ENCODE data around the gene KRI1.
"Not testable (repeated sequence)": the region's sequence is repeated elsewhere in the genome, so short reads cannot be mapped to it uniquely, and the experiment has no call there.

The KRI1 gene

DNA sequence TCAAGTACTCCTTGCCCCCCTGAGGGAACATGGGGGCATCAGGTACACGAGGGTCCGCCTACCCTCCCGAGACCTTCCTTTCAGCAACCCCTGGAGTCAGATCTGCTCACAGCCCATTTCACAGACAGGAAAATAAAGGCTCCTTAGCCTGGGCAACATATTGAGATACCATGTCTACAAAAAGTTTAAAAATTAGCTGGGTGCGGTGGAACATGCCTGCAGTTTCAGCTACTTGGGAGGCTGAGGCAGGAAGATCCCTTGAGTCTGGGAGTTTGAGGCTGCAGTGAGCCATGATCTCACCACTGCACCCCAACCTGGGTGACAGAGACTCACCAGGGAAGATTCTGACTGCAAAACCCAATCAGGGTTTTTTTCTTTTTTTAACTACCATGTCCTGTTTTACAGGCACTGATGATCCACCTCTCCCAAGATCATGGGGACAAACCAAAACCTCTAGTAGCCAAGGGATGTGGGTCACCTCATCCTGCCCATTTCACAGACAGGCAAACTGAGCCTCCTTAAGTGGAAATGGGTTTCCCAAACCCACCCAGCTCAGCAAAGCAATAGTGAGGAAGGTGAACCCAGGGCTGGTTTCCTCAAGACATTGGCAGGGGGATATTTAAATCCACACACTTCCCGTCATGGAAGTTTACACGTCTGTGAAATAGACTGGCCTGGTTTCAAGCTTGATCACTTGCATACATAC, 9.4 kb upstream of the KRI1 start:
- no peak for DNase-seq (ENCODE audit: low read depth)

DNA sequence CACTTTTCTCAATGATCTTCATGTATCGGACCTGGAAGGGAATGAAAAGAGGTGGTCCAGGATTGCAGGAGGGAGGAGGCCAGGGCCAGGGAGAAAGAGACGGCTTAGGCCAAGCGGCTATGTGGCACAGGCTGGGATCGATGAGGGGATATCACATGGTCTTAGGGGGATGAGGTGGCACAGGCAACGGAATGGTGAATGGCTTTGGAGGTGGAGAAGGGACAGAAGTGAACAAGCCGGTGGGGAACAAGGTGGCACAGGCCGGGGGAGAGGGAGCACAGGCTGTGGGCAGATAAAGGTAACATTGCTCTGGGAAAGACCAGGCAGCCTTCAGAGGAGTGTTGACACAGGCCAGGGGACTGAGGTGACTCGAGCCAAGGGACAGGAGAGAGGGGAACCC, 8.7 kb upstream of the KRI1 start:
- no peak for DNase-seq (ENCODE audit: low read depth)

DNA sequence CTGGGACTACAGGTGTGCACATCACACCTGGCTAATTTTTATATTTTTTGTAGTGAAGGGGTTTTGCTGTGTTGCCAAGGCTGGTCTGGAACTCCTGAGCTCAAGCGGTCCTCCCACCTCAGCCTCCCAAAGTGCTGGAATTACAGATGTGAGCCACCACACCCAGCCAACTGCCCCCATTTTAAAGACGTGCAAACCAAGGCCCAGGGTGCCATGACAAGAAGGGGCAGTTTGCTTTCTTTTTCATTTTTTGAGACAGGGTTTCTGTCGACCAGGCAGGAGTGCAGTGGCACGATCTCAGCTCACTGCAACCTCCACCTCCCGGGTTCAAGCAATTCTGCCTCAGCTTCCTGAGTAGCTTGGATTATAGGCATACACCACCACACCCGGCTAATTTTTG, 8.0 kb upstream of the KRI1 start:
- DNase-seq (ENCODE audit: low read depth): not testable (repeated sequence)

DNA sequence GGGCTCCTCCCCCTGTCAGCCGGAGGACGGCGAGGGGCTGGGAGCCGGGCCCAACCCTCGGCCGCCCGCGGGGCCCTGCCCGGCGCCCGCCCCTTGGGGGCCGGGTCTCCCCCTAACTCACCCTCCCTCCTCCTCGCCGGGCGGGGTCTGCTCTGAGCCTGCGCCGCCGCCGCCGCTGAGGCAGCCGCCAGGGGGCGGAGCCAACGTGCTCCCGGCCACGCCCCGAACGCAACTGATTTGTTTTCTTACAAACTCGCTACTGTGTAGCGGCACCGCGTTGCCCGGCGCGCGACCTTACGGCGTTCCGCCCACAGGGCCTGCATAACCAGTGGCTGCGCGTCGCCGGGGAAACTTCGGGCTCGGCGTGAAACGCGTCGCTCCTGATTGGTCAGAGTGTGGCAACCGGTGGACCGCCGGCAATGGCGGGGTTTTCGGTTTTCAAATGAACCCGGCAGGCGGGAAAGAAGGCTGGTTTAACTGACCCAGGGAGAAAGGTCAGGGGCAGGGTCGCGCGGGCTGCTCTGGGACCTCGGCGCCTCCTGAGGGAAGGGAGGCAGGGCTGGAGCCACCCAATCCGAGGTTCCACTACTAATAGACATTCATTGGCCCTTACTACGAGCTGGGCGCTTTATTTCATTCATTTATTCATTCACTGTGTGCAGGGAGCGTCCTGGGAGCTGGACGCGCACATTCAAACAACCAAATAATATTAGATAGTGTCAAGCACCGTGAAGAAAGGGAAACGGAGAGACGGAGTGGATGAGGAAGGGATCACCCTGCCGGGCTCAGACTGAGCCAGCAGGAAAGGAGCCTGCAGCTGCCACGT, 3.2 kb upstream of the KRI1 start, which contains the start of gene CDKN2D:
CDKN2D (minus strand) TSS at position 154 of the 826 bp plus-strand sequence. CDS start 326 bp downstream, outside the sequence.
- peak; percentile 99 for DNase-seq (ENCODE audit: low read depth)

DNA sequence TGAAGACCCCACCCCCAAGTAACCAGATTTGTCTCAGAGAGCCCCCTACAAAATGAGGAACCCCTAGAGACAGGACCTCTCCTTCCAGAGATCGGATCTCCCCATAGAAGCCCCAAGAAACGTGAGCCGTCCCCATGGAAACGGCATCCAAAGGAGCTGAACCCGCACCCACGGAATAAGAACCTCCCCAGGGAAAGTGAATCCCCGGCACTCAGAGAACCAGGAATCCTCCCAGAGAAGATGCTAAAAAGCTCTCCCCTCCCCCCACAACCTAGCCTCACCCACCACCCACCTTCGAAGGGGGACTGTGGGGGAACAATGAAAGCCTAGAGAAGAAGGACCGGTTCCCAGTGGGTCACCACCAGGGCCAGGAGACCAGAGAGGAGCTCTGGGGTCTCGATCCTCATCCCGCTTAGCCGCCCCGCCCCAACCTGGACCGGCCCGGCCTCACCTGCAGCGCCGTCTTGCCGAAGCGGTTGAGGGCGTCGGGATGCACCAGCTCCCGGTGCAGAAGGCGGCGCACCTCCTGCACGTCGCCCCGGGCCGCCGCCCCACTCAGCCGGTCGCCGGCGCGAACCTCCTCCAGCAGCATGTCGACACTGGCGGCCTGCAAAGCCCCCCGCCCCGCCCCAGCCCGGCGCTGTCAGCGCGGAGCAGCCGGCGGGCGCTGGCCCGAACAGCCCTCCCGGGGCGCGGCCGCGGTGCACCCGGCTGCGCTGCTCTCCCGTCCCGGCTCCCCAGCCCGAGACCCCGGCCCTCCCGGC, 2.4 kb upstream of the KRI1 start:
- DNase-seq (ENCODE audit: low read depth): peak; percentile 42

DNA sequence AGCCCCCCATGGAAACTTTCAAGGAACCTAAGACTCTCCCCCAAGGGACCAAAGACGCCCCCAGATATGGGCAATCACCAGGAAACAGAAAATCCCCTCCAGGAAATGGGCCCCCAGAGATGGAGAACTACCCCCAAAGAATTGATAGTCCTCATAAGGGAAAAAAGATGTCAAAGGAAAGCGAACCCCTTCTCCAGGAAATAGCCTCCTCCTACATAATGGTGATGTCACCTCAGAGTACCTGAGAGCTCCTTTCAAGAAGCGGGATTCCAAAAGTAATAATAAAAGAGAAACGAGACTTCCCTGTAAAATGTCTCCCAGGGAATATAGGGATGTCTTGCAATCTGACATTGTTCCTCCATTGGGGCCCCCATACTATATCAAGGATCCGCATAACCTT, 1.8 kb upstream of the KRI1 start:
- no peak for DNase-seq (ENCODE audit: low read depth)

DNA sequence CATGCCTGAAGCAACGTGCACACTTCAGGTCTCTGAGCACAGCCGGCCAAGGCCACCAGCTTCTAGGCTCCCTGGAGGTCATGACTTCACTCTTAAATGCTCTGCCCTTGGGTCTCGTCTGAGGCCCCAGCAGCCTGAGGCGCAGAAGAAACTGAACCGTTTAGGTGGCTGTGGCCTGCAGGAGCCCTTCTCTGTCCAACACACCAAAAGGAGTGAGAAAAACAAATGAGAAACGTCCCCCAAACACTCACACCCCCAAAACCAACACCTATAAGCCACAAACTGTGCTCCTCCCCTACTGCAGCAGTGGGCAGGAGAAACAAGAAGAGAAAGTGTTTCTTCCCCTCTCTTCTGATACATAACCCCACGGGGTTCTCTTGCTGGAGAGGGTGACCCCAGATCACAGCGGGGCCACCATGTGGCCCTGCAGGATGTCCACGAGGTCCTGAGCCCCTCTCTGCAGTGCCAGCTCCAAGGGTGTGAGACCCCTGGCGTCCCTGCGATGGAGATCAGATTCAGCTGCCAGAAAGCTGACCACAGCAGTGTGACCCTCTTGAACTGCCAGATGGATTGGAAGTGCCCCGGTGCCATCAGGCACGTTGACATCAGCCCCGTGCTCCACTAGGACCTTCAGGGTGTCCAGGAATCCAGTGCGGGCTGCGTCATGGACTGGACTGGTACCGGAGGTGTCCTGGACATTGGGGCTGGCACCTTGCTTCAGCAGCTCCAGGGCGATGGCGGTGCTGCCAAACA, 1.0 kb upstream of the KRI1 start:
- DNase-seq (ENCODE audit: low read depth): peak; percentile 63

DNA sequence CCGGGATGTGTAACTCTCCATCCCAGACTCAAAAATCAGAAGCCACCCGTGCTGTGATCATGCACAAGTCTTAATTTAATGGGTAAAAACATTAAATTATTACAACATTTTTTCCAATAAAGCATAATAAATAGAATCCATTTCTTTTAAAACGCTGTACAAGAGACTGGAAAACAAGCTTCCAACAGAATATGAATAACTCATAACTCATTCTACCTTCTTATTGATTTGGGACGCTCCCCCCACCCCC, 523 bp upstream of the KRI1 start:
- no peak for DNase-seq (ENCODE audit: low read depth)

DNA sequence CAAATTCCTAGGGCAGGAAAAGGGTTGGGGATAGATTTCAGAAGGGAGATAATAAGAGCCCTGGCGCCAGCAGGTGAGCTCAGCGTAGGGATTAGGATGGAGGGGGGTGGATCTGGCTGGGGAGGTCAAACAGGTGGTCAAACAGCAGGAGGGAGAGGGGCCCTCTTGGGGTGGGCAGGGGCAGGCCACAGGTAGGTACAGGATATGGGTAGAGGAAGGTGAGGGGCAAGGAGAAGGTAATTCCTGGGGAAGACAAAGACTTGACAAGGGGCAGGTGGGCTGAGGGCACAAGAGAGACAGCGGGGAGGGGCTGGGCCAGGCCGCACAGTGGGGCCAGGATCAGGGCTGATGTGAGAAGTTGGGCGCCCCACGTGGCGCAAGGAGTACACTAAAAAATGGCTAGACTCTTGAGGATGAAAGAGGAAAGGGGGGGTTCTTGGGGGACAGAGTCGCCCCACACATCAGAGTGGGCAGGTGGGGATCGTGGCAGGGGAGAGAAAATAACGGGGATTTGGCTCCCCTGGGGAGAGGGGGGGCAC, 713 bp downstream of the KRI1 start:
- peak; percentile 35 for DNase-seq (ENCODE audit: low read depth)

DNA sequence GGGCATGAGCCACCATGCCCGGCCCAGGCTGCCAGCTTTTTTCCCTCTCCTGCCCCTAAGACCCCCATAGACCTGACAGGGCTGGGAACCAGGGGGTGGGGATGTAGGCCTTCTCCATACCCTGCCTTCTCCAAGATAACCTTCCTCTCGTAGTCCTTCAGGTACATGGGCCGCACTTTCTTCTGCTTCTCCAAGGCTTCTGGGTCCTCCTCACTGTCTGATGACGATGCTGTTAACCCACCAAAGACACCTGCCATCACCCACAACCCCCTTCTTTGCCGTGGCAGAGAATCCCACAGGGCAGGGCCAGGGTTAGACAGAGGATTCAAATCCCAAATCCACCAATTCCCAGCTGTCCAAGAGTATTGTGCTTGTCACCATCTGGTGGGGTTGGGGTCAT, 3.2 kb downstream of the KRI1 start:
- no peak for DNase-seq (ENCODE audit: low read depth)

DNA sequence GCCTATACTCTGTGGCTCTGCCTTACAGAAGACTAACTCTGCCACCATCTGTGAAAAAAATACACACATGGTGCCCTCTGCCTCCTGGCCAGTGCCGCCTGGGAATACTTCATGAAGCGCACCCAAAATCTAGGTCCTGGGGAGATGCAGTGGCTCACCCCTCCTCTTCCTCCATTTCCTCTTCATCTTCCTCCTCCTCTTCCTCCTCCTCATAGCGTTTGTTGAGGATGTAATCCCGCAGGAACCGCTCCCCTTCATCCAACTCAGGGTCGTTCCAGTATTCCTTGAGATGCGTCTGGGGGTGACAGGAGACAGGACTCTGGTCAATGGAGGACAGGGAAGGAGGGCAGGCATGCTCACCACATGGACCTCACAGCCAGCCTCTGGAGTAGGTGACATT, 5.7 kb downstream of the KRI1 start:
- no peak for DNase-seq (ENCODE audit: low read depth)

DNA sequence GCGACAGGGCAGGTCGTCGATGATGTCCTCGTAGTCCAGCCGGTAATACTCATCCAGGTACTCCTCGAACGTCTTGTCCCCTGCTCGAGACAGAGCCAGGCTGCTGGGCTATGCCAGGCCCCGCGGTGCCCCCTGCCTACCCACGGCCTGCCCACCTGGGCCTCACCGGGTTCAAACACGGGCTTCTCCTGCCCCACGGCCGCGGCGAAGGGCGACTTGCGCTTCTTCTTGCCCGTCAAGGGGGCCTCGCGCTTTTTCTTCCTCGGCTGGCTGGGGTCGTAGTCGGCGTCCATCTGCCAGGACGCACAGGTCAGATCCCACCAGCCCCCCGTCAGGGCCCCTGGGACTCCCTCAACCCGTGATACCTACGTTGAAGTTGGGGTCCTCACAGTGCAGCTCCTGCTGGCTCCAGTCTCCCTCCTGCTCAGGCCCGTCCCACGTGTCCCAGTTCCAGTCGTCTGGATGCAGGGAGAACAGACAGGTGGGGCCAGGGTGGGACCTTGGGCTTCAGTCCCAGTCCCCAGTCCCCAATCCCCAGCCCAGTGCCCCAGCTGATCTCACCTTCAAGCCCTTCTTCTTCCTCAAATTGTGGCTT, 8.1 kb downstream of the KRI1 start:
- DNase-seq (ENCODE audit: low read depth): no peak

DNA sequence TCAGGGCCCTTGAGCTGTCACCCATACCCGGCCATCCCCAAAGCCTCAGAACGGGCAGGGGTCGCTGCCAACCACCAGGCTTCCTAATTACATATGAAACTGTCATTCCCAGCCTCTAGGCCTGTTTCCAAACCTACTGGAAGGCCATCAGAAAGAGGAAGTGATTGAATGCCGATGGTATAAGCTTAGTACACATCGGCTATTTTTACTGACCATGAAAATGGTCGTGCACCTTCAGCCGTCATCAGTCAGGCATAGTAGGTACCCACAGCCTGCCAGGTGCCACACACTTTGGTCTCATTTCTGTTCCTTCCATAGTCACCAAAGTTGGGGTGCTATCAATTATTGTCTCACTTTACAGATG, 10.2 kb downstream of the KRI1 start:
- DNase-seq (ENCODE audit: low read depth): no peak

DNA sequence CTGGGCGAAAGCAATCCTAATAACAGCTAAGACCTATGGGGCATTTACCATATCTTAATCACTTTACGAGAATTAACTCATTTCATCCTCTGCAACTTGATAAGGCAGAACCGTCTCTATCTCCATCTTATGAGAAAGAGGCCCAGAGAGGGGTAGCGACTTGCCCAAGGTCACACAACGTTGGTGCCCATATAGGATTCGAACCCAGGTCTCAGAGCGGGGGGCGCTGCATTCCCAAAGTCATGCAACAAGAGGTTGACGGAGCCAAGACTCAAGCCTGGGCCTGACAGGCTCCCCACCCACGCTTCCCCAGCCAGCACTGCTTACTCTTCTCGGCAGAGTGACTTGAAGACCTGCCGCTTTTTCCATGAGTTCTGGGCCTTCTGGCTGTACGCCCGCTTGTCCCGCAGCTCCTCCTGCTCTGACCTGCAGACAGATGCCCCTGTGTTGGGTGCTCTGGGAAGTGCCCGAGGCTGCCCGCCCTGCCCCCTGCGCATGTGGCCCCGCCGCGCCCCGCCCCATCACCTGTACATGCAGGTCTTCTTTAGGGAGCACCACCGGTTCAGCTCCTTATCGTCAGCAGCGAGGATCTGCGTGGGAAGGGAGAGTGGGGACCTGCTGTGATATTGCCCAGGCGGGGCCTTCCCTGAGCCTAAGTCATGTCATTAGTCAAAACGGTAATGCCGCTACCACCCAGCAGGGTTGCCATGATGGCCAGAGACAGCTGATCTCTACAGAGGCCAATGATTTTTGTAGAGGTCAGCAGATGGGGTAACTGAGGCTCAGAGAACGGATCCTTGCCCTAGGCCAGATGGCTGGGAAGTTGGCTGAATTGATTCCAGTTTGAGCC, 10.8 kb downstream of the KRI1 start:
- DNase-seq (ENCODE audit: low read depth): no peak

DNA sequence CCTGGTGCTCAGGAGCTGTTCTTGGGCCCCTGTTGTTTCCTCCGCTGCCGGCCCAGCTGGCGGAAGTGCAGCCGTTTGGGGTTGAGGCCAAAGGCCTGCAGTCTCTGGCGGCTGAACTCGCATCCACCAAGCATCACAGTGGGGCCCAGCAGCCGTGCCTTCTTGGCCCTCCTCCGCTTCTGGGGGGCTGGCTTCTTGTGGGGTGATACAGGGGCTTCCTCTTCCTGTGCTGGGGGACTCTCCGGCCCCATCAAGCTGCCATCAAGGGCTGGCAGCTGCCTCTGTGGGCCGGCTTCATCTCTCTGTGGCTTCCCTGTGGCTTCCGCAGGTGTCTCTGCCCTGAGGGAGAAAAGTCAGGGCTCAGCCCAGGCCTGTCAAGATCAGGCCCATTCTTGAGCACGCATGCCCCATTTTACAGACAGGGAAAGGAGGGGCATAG, 11.8 kb downstream of the KRI1 start:
- DNase-seq (ENCODE audit: low read depth): peak; percentile 50

DNA sequence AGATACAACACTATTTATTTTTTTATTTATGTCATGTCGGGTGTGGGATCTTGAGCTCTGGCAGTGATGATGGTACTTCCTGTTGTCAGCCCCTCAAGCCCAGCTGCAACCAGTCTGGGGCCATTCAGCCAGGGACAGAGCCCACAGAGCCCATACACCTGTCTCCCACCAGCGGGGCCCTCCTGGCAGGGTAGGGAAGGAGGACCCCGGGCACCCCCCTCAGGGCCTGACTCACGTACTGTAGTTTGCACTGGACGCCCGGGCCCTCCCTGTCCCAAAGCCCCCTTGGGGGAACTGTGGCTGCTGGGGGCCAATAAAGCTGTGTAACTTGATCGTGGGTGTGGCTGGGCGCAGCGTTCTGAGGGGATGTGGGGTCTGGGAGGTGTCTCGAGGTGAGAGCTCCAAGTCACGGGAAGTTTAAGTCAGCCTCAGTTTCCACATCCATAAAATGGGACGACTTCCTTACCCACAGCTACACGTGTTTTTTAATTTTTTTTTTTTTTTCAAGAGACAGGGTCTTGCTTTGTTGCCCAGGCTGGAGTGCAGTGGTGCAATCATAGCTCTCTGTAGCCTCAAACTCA, 12.6 kb downstream of the KRI1 start:
- no peak for DNase-seq (ENCODE audit: low read depth)

DNA sequence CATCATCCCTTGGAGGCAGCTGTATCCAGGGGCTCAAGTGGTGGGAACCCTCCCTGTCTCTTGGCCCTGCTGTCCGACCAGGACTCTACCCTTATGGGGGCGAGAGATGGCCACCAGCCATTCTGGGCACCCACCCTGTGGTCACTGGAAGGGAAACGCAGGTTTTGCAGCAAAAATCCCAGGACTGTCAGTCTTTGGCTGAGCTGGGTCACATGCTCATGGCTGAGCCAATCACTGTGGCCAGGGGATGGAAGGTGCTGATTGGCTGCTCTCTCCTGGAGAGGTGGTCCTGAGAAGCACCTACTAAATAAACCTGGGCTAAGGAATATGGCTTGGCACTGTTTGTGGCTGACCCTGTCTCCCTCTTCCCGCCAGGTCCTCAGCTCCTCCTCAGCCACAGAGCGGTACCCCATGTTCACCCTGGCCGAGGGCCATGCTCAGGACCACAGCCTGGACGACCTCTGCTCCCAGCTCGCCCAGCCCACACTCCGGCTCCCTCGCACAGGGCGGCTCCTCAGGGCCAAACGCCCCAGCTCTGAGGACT, 13.2 kb downstream of the KRI1 start:
- DNase-seq (ENCODE audit: low read depth): no peak

DNA sequence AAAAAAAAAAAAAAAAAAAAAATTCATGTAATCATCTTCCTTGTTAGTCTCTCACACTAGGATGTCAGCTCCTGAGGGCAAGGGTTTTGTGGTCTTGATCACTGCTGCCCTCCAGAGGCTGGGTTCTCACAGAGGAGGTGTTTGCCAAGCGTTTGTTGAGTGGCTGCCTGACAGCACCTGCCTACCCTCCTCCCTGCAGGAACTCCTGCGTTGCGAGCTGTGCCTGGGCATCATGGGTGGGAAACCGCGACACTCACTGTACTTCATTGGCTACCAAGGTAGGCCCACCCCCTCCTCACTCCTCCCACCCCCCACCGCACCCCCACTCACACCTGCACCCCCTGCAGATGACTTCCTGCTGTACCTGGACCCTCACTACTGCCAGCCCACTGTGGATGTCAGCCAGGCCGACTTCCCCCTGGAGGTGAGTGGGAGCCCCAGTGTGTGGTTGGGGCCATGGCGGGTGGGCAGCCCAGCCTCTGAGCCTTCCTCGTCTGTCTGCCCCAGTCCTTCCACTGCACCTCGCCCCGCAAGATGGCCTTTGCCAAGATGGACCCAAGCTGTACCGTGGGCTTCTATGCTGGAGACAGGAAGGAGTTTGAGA, 14.0 kb downstream of the KRI1 start:
- no peak for DNase-seq (ENCODE audit: low read depth)

DNA sequence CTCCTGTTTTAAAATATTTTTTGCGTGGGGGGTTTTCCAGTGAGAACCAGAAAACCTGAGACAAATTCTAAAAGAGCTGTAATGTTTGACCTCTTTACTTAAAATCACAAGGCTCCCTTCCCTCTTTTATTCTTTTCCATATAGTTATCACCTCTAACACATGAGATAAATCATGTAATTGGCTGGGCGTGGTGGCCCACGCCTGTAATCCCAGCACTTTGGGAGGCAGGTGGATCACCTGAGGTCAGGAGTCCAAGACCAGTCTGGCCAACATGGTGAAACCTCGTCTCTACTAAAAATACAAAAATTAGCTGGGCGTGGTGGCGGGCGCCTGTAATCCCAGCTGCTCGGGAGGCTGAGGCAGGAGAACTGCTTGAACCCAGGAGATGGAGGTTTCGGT, 14.8 kb downstream of the KRI1 start:
- DNase-seq (ENCODE audit: low read depth): not testable (repeated sequence)

DNA sequence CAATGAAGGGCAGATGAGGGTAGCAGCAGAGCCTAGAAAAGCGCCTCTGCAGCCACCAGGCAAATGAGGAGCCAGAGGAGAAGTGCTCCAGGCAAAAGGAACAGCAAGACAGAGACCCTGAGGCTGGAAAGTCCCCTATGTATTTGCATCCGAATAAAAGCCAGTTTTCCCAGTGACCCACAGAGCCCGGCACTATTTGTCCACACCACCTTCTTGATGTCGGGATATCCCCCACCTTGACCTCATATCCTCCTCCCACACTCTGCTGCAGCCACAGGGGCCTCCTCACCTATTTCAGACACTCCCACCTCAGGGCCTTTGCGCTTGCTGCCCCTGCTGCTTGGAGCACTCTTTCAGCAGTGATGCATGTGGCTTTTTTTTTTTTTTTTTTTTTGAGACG, 15.5 kb downstream of the KRI1 start:
- DNase-seq (ENCODE audit: low read depth): no peak
